Keratinocyte (primary cell): ENCODE data around the gene SLC37A1.

ENCODE experiments used
- CTCF ChIP-seq, 3 experiments: IDR thresholded peaks in 1 of 3; conservative IDR thresholded peaks in 1 of 3; optimal IDR thresholded peaks in 1 of 3; 2 replicates in 2 of 3; 3 replicates in 1 of 3; pipeline versions ENCODE3 to v1.5.1; 2011; ENCODE audit warnings: low read length in 3 of 3, mild to moderate bottlenecking in 3 of 3, moderate library complexity in 2 of 3, control low read depth in 1 of 3, inconsistent platforms in 1 of 3; ENCODE audit not compliant: insufficient read depth in 2 of 3; ENCODE audit errors: extremely low read depth in 1 of 3
- EZH2 ChIP-seq: IDR thresholded peaks from one replicate; pipeline ENCODE4 v1.6.1; 2012; ENCODE audit warnings: inconsistent platforms, mild to moderate bottlenecking, low read length, moderate library complexity

DNA sequence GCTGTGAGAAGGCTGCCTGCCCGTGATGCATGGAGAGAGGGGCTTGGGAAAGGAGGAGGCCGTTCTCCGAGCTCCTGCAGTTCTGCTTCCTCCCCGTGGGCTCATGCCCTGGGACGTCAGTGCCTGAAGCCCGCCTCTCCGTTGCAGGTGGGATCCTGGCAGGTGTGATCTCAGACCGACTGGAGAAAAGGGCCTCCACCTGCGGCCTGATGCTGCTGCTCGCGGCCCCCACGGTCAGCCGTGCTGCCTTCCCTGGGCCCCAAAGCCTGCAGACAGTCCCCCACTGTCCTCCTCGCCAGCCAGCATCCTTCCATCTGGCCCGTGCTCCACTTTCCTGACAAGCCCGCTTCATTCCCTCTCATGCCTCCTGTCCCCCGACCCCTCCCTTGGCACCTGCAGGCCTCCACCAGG, 50.9 kb downstream of the SLC37A1 start:
- no peak for TF ChIP-seq CTCF (optimal IDR thresholded peaks at IDR 0.05 in 1 of 3, IDR thresholded peaks at IDR 0.05 in 1 of 3, conservative IDR thresholded peaks at IDR 0.05 in 1 of 3; ENCODE audit: extremely low read depth in 1 of 3, insufficient read depth in 2 of 3, low read length in 3 of 3)
- TF ChIP-seq EZH2, result no peak
